ENCODE measurements around the gene SEC61A2.

Gene SEC61A2

GRCh38 chr10:12140038-12140437, 10.6 kb downstream of the SEC61A2 start:
- H3K4me3 ChIP-seq (ENCODE audit: low read length), result no peak overlapping the region
- H3K4me1 ChIP-seq (ENCODE audit: low read length), result no peaks in the 10 kb centered on the region
- no peaks in the 10 kb centered on the region for H3K9me3 ChIP-seq (replicated peaks; ENCODE audit: insufficient read depth, low read length)
- H3K9ac ChIP-seq (ENCODE audit: low read length), result no peak overlapping the region
- H3K36me3 ChIP-seq (replicated peaks; ENCODE audit: insufficient read depth, low read length), result no peaks in the 10 kb centered on the region
- no peak for TF ChIP-seq EZH2 (optimal IDR thresholded peaks at IDR 0.05; ENCODE audit: low read depth, low read length)
- TF ChIP-seq CTCF (IDR thresholded peaks at IDR 0.05; ENCODE audit: low read length), result no peak
- no peak for TF ChIP-seq EZH2phosphoT487 (IDR thresholded peaks at IDR 0.05; ENCODE audit: low read length)
- no peaks in the 10 kb centered on the region for H4K20me1 ChIP-seq (ENCODE audit: insufficient read depth, low read length)
- no peak overlapping the region for H3K27ac ChIP-seq (ENCODE audit: low read length)
- DNase-seq, result peak; percentile 33
- no peaks in the 10 kb centered on the region for H3K9me2 ChIP-seq (replicated peaks; ENCODE audit: insufficient read depth, low read length)
- H3K4me2 ChIP-seq (ENCODE audit: low read depth, low read length), result no peak overlapping the region
- no peaks in the 10 kb centered on the region for H3K27me3 ChIP-seq (replicated peaks; ENCODE audit: insufficient read depth, low read length)
- no peaks in the 10 kb centered on the region for H3K79me2 ChIP-seq (ENCODE audit: low read length)
- no peak overlapping the region for H2AFZ ChIP-seq (ENCODE audit: low read length)
- H3F3A ChIP-seq (ENCODE audit: insufficient read depth, low read length), result no peaks in the 10 kb centered on the region

DNA sequence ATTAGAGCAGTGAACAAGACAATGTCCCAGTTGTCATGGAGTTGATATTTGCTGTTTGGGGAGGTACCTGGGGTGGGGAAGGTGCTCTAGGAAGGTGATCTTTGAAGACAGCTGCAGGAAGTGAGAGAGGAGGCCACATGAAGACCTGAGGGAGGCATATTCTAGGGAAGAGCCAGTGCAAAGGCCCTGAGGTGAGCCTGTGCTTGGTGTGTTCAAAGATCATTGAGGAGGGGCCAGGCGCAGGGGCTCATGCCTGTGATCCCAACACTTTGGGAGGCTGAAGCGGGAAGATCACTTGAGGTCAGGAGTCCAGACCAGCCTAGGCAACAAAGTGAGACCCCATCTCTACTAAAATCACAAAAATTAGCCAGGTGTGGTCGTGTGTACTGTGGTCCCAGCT, 15.1 kb downstream of the SEC61A2 start:
- H3K36me3 ChIP-seq (replicated peaks; ENCODE audit: insufficient read depth, low read length), result no peaks in the 10 kb centered on the region
- no peak overlapping the region for H2AFZ ChIP-seq (ENCODE audit: low read length)
- no peak overlapping the region for H3K4me3 ChIP-seq (ENCODE audit: low read length)
- no peaks in the 10 kb centered on the region for H3K9me2 ChIP-seq (replicated peaks; ENCODE audit: insufficient read depth, low read length)
- no peak overlapping the region for H3K4me2 ChIP-seq (ENCODE audit: low read depth, low read length)
- H3K9me3 ChIP-seq (replicated peaks; ENCODE audit: insufficient read depth, low read length), result no peaks in the 10 kb centered on the region
- no peaks in the 10 kb centered on the region for H4K20me1 ChIP-seq (ENCODE audit: insufficient read depth, low read length)
- H3K4me1 ChIP-seq (ENCODE audit: low read length), result no peaks in the 10 kb centered on the region
- H3K27ac ChIP-seq (ENCODE audit: low read length), result no peak overlapping the region
- TF ChIP-seq EZH2phosphoT487 (IDR thresholded peaks at IDR 0.05; ENCODE audit: low read length) (no peak), EZH2 (optimal IDR thresholded peaks at IDR 0.05; ENCODE audit: low read depth, low read length) (no peak), CTCF (IDR thresholded peaks at IDR 0.05; ENCODE audit: low read length) (no peak)
- H3K27me3 ChIP-seq (replicated peaks; ENCODE audit: insufficient read depth, low read length), result no peaks in the 10 kb centered on the region
- no peaks in the 10 kb centered on the region for H3F3A ChIP-seq (ENCODE audit: insufficient read depth, low read length)
- H3K9ac ChIP-seq (ENCODE audit: low read length), result no peak overlapping the region
- H3K79me2 ChIP-seq (ENCODE audit: low read length), result no peaks in the 10 kb centered on the region
- no peak for DNase-seq

DNA sequence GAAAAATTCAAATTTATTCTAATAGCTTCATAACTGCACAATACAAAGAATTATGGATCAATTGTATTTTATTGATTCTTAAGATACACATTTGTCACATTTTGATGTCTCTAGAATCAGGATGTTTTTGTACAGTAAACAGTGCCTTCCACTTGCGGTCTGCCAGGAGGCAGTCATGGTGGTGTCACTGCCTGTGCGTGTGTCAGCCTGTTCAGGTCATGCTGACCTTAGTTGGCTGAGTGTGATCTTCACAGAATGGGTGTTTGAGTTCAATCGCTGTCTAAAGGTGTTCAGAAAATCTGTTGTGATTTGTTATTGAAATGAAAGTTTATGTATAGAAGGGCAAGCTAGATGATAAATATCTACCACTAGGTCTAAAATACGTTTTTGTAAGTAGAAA, 20.7 kb downstream of the SEC61A2 start:
- Histone ChIP-seq H4K20me1 (ENCODE audit: insufficient read depth, low read length) (no peaks in the 10 kb centered on the region), H3K9me3 (replicated peaks; ENCODE audit: insufficient read depth, low read length) (no peaks in the 10 kb centered on the region), H3K9me2 (replicated peaks; ENCODE audit: insufficient read depth, low read length) (no peaks in the 10 kb centered on the region), H3K4me1 (ENCODE audit: low read length) (no peaks in the 10 kb centered on the region), H3K4me2 (ENCODE audit: low read depth, low read length) (no peak overlapping the region), H3K9ac (ENCODE audit: low read length) (no peak overlapping the region), H3K27me3 (replicated peaks; ENCODE audit: insufficient read depth, low read length) (no peaks in the 10 kb centered on the region), H3F3A (ENCODE audit: insufficient read depth, low read length) (no peaks in the 10 kb centered on the region), H3K36me3 (replicated peaks; ENCODE audit: insufficient read depth, low read length) (no peaks in the 10 kb centered on the region), H3K4me3 (ENCODE audit: low read length) (no peak overlapping the region), H2AFZ (ENCODE audit: low read length) (no peak overlapping the region), H3K79me2 (ENCODE audit: low read length) (no peaks in the 10 kb centered on the region), H3K27ac (ENCODE audit: low read length) (no peak overlapping the region)
- no peak for DNase-seq
- no peak for TF ChIP-seq EZH2phosphoT487 (IDR thresholded peaks at IDR 0.05; ENCODE audit: low read length)
- no peak for TF ChIP-seq EZH2 (optimal IDR thresholded peaks at IDR 0.05; ENCODE audit: low read depth, low read length)
- no peak for TF ChIP-seq CTCF (IDR thresholded peaks at IDR 0.05; ENCODE audit: low read length)

Data from MM.1S (cell line).